ENCODE measurements around the gene RPL19. TPM values are rescaled to one million over a fixed set of nuclear protein-coding genes. Genes with fewer than 3 reads are reported as not detected.

Gene RPL19
- total RNA-seq, 2 experiments from 2014 or later, result 3,527 to 3,670 TPM

DNA sequence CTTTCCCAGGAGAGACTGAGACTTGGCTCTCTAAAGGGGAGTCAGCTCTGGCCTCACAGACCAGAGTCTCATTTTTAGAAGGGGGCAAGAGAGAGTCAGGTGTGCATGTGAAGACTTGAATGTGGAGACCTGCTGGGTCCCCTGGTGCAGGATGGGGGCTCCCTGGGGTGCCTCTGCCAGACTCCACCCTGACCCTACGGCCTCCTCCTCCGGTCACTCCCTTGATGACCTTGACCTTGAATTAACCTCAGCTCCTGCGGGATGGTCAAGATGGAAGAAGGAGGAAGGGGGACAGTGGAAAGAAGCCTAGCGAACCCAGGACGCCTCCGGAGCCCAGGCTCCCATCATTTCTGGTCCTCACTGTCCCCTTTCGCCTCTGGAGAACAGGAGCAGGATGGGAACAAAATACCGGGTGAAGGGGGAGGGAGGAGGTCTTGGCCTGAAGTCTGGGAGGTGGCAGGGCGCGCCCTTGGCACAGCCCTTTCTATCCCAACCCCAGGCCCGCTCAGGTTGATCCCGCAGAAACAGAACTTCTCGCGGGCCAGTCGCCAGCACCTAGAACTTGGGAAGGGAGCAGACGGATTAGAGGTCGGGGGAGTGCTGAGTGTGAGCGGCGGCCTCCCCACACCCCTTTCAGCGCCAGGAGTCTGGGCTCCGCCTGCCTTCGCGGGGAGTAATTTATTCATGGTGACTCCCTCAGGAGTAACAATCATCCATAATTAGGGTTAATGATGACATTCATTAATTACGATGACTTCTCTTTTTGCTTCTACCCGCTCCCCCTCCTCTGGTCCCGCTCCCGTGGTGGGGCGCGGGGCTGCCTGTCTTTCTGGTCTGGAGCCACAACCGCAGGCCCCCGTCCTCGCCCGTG is 24.1 kb downstream of the RPL19 start:
- H3K4me3 Mint-ChIP-seq, result peak overlapping the region; percentile 56
- TF ChIP-seq, protein P1, sequence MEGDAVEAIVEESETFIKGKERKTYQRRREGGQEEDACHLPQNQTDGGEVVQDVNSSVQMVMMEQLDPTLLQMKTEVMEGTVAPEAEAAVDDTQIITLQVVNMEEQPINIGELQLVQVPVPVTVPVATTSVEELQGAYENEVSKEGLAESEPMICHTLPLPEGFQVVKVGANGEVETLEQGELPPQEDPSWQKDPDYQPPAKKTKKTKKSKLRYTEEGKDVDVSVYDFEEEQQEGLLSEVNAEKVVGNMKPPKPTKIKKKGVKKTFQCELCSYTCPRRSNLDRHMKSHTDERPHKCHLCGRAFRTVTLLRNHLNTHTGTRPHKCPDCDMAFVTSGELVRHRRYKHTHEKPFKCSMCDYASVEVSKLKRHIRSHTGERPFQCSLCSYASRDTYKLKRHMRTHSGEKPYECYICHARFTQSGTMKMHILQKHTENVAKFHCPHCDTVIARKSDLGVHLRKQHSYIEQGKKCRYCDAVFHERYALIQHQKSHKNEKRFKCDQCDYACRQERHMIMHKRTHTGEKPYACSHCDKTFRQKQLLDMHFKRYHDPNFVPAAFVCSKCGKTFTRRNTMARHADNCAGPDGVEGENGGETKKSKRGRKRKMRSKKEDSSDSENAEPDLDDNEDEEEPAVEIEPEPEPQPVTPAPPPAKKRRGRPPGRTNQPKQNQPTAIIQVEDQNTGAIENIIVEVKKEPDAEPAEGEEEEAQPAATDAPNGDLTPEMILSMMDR (IDR thresholded peaks at IDR 0.05), result no peak
- Histone ChIP-seq H3K27me3 (ENCODE audit: control insufficient read depth in 1 of 2, insufficient read depth in 2 of 2, low read length in 2 of 2) (peaks cover 48% of the 10 kb centered on the region in 2 experiments), H3K9me3 (ENCODE audit: control insufficient read depth in 1 of 2, insufficient read depth in 1 of 2, low read length in 2 of 2) (no peaks in the 10 kb centered on the region), H3K4me1 (ENCODE audit: insufficient read depth, low read length) (peaks cover 21% of the 10 kb centered on the region), H3K36me3 (ENCODE audit: insufficient read depth, low read length) (no peaks in the 10 kb centered on the region), H3K4me3 (ENCODE audit: low read length) (no peak overlapping the region), H3K27ac (ENCODE audit: low read depth in 1 of 2, low read length in 2 of 2) (no peak overlapping the region)
- H3K27ac Mint-ChIP-seq, result no peak overlapping the region
- ATAC-seq (ENCODE audit: poor library complexity) (no peak), DNase-seq (no peak)
- no peaks in the 10 kb centered on the region for H3K9me3 Mint-ChIP-seq
- POLR2A ChIA-PET, result no interaction called here
- CTCF ChIA-PET, result interaction anchor here (1.3 to 1.4 kb wide), 3 partner anchors 8 to 21 kb away, joined by 3 to 5 read pairs (median 4); no protein-coding TSS in a partner anchor
- intact Hi-C loops (cut with DNase I, micrococcal nuclease), result no loop called here
- H3K4me1 Mint-ChIP-seq (ENCODE audit: low read depth), result peaks cover 5% of the 10 kb centered on the region
- peaks cover 54% of the 10 kb centered on the region for H3K27me3 Mint-ChIP-seq
- H3K36me3 Mint-ChIP-seq (ENCODE audit: low read depth), result no peaks in the 10 kb centered on the region

DNA sequence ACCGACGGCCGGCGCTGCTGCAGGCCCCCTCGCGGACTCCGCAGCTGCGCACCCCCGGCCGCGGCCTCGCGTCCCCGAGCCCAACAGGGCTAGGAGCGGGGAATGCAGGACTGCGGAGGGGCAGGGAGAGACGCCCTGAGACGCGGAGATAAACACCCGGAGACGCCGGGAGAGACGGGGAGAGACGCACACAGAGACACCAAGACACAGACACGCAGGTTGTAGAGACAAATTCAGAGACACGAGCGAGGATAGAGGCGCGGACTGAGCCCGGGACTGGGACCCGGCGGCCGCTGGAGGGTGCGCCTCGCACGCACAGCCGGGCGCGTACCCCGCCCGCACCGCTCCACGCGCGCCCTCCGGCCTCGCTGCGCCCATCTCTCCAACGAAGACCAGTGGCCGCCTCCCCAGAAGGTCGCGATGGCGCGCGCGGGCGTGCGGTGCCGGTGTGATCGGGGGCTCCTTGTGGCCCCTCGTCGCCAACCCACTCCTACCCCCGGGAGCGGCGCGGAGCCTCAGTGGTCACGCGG is 24.8 kb downstream of the RPL19 start:
- H3K27me3 ChIP-seq (ENCODE audit: control insufficient read depth in 1 of 2, insufficient read depth in 2 of 2, low read length in 2 of 2), result peaks cover 48 to 53% of the 10 kb centered on the region in 2 experiments
- Mint-ChIP-seq H3K4me1 (ENCODE audit: low read depth) (peaks cover 5% of the 10 kb centered on the region), H3K9me3 (no peaks in the 10 kb centered on the region), H3K36me3 (ENCODE audit: low read depth) (no peaks in the 10 kb centered on the region), H3K4me3 (peak overlapping the region; percentile 76), H3K27me3 (peaks cover 61% of the 10 kb centered on the region), H3K27ac (no peak overlapping the region)
- intact Hi-C loops (cut with DNase I, micrococcal nuclease), result no loop called here
- DNase-seq, result peak in 1 of 14 experiments; percentile 43
- H3K9me3 ChIP-seq (ENCODE audit: control insufficient read depth in 1 of 2, insufficient read depth in 1 of 2, low read length in 2 of 2), result no peaks in the 10 kb centered on the region
- peak; percentile 49 for ATAC-seq (ENCODE audit: poor library complexity)
- H3K4me3 ChIP-seq (ENCODE audit: low read length), result no peak overlapping the region
- H3K4me1 ChIP-seq (ENCODE audit: insufficient read depth, low read length), result peaks cover 21% of the 10 kb centered on the region
- TF ChIP-seq, protein P1 (IDR thresholded peaks at IDR 0.05), result no peak
- POLR2A ChIA-PET, result no interaction called here
- H3K27ac ChIP-seq (ENCODE audit: low read depth in 1 of 2, low read length in 2 of 2), result no peak overlapping the region
- CTCF ChIA-PET, result no interaction called here
- no peaks in the 10 kb centered on the region for H3K36me3 ChIP-seq (ENCODE audit: insufficient read depth, low read length)

DNA sequence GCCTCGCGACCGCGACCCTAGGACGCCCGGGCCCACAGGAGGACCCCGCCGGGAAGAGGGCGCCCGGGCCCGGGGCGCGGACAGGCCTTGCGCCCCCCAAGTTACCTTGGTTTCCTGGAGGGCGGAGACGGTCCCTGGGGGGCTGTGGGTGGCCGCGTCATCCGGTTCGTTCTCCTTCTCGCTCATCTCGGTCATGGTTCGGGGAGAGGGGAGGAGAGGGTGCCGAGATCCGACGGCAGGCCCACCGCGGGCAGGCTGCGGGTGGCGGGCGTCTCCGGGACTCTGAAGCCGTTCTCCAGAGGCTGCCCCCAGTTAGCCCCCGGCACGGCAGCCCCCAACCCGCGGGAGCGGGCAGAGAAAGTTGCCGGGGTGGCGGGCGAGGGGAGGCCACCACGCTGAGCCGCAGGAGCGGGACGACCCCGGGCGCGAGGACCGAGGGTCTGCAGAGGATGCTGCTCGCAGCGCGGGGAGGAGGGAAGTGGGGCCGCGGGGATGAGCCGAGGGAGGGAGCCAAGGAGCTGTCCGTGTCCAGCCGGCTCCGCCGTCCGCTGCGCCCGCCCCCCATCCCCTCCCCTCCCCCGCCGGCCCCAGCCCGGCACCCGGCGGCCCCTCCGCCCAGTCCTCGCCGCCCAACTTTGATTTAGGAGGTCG is 25.4 kb downstream of the RPL19 start, which contains the start of gene STAC2:
Gene STAC2 (minus strand): TSS at position 638 of the 651 bp plus-strand sequence. CDS start 443 bp downstream, at position 195.
- Histone ChIP-seq H3K4me3 (ENCODE audit: low read length) (peak within 1 kb of the TSS; percentile 19), H3K27ac (ENCODE audit: low read depth in 1 of 2, low read length in 2 of 2) (no peak within 1 kb of the TSS), H3K27me3 (ENCODE audit: control insufficient read depth in 1 of 2, insufficient read depth in 2 of 2, low read length in 2 of 2) (peaks cover 48 to 53% of the 10 kb centered on the region in 2 experiments), H3K9me3 (ENCODE audit: control insufficient read depth in 1 of 2, insufficient read depth in 1 of 2, low read length in 2 of 2) (no peaks in the 10 kb centered on the region), H3K36me3 (ENCODE audit: insufficient read depth, low read length) (no peaks in the 10 kb centered on the region), H3K4me1 (ENCODE audit: insufficient read depth, low read length) (peaks cover 21% of the 10 kb centered on the region)
- Mint-ChIP-seq H3K27ac (no peak within 1 kb of the TSS), H3K9me3 (no peaks in the 10 kb centered on the region), H3K36me3 (ENCODE audit: low read depth) (no peaks in the 10 kb centered on the region), H3K27me3 (peaks cover 62% of the 10 kb centered on the region), H3K4me3 (peak within 1 kb of the TSS; percentile 86), H3K4me1 (ENCODE audit: low read depth) (peaks cover 5% of the 10 kb centered on the region)
- DNase-seq, result no peak
- CTCF ChIA-PET, result interaction anchor here (1.7 kb wide), 1 partner anchor 19 kb away, joined by 4 read pairs; no protein-coding TSS in a partner anchor
- intact Hi-C loops (cut with DNase I, micrococcal nuclease), result no loop called here
- TF ChIP-seq, protein P1 (IDR thresholded peaks at IDR 0.05), result no peak
- POLR2A ChIA-PET, result interaction anchor here (0.9 kb wide), 1 partner anchor 26 kb away, joined by 6 read pairs; the partner anchor contains the start of gene RPL19
- ATAC-seq (ENCODE audit: poor library complexity), result peak; percentile 21

Data from CD4-positive, alpha-beta T cell (primary cell).